CD8-positive, alpha-beta memory T cell (primary cell): ENCODE results near the gene RDX. TPM values are rescaled to one million over a fixed set of nuclear protein-coding genes. Genes with fewer than 3 reads are reported as not detected.
"Not testable (repeated sequence)": the region's sequence is repeated elsewhere in the genome, so short reads cannot be mapped to it uniquely, and the experiment has no call there.

Experiments used
- CTCF ChIA-PET: fragments of 350-600 bp; sonication (Branson Sonifier 250); formaldehyde crosslinking; loops from one replicate; lab custom pipeline; 2021; ENCODE audit warnings: antibody characterized with exemption; lab: Charles Lee
- POLR2A ChIA-PET: fragments of 350-600 bp; sonication (Branson Sonifier 250); formaldehyde crosslinking; loops from one replicate; lab custom pipeline; 2021; ENCODE audit warnings: antibody characterized with exemption; lab: Charles Lee
- DNase-seq, 5 donors: peaks; one replicate each; pipeline versions ENCODE4 v3.0.0 to v3.0.0-alpha.2; 2020 to 2022; ENCODE audit warnings: mixed read lengths in 1 of 5
- H3K27ac ChIP-seq: one replicate; pipeline ENCODE4 v1.7.0; 2013; ENCODE audit warnings: low read depth, mild to moderate bottlenecking, low read length, moderate library complexity
- H3K27me3 ChIP-seq: 2 replicates; pipeline ENCODE4 v1.7.0; 2013; ENCODE audit warnings: low read length, mild to moderate bottlenecking; ENCODE audit not compliant: insufficient read depth, poor library complexity, severe bottlenecking
- H3K36me3 ChIP-seq: 2 replicates; pipeline ENCODE4 v1.7.0; 2013; ENCODE audit warnings: mild to moderate bottlenecking, low read length, moderate library complexity; ENCODE audit not compliant: insufficient read depth
- H3K4me1 ChIP-seq: 2 replicates; pipeline ENCODE4 v1.7.0; 2013; ENCODE audit warnings: mild to moderate bottlenecking, low read length, moderate library complexity; ENCODE audit not compliant: insufficient read depth
- H3K4me3 ChIP-seq: 2 replicates; pipeline ENCODE4 v1.7.0; 2013; ENCODE audit warnings: mild to moderate bottlenecking, low read length
- H3K9me3 ChIP-seq: 2 replicates; pipeline ENCODE4 v1.7.0; 2013; ENCODE audit warnings: mild to moderate bottlenecking, low read length
- H3K27ac Mint-ChIP-seq, 8 donors: one replicate each; pipeline ENCODE4 v1.8.0; 2020 to 2021; ENCODE audit warnings: mixed read lengths in 8 of 8, mild to moderate bottlenecking in 6 of 8, inconsistent platforms in 3 of 8, moderate library complexity in 3 of 8
- H3K27me3 Mint-ChIP-seq, 2 donors: one replicate each; pipeline ENCODE4 v1.8.0; 2020 to 2021; ENCODE audit warnings: mixed read lengths in 2 of 2, mild to moderate bottlenecking in 1 of 2, moderate library complexity in 1 of 2
- H3K36me3 Mint-ChIP-seq, 3 donors: one replicate each; pipeline ENCODE4 v1.8.0; 2020 to 2021; ENCODE audit warnings: mixed read lengths in 3 of 3, inconsistent platforms in 1 of 3, mild to moderate bottlenecking in 1 of 3
- H3K4me1 Mint-ChIP-seq, 3 donors: one replicate each; pipeline ENCODE4 v1.8.0; 2020 to 2021; ENCODE audit warnings: mixed read lengths in 3 of 3, inconsistent platforms in 1 of 3, mild to moderate bottlenecking in 1 of 3
- H3K4me3 Mint-ChIP-seq, 7 donors: one replicate each; pipeline ENCODE4 v1.8.0; 2020 to 2021; ENCODE audit warnings: mixed read lengths in 7 of 7, mild to moderate bottlenecking in 6 of 7, moderate library complexity in 4 of 7, inconsistent platforms in 2 of 7
- H3K9me3 Mint-ChIP-seq, 5 donors: one replicate each; pipeline ENCODE4 v1.8.0; 2020 to 2022; ENCODE audit warnings: mixed read lengths in 5 of 5, mild to moderate bottlenecking in 3 of 5, moderate library complexity in 2 of 5, inconsistent platforms in 1 of 5
- polyA plus RNA-seq: library from polyadenylated mRNA; unstranded; fragments of 300-500 nt; fragmentation: Illumina TruSeq; gene quantifications from one replicate; pipeline ENCODE4 v1.2.3, GENCODE V29; 2021
- total RNA-seq, 2 experiments: library from RNA; stranded (reverse); gene quantifications; one replicate each; pipeline ENCODE4 v1.2.3, GENCODE V29; 2021

Gene RDX
- total and polyA plus RNA-seq, 3 experiments from 2014 or later: 17.2 to 63.6 (median 58.5) TPM

DNA sequence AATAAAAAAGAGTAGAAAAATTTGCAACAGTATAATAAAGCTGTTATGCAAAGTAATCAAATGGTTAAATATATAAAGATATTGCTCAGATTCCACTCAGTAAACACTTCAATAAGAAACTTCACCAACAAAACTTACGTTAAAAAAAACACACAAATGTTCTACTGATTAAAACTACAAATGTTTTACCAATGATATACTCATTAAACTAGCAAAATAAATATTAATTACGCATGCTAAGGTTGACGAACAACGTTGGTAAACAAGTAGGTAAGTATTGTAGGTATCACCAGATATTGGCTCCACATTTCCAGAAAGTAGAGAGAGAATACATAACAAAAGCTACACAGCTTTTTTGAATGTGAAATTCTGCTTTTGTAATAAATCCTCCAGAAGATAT is 12.6 kb downstream of the RDX start:
- CTCF ChIA-PET: no interaction called here
- no peak for DNase-seq
- no peak overlapping the region for H3K27ac ChIP-seq
- no peaks in the 10 kb centered on the region for H3K27me3 Mint-ChIP-seq
- POLR2A ChIA-PET: interaction anchor here (0.6 kb wide), 1 partner anchor 44 kb away, joined by 9 read pairs; no protein-coding TSS in a partner anchor
- H3K36me3 Mint-ChIP-seq: peaks cover 0 to 8% (median 6%) of the 10 kb centered on the region in 3 donors
- H3K9me3 ChIP-seq: no peaks in the 10 kb centered on the region
- H3K9me3 Mint-ChIP-seq: no peaks in the 10 kb centered on the region
- peaks cover 6% of the 10 kb centered on the region for H3K4me1 ChIP-seq
- H3K27me3 ChIP-seq: no peaks in the 10 kb centered on the region
- H3K4me1 Mint-ChIP-seq: peaks cover 27 to 38% (median 36%) of the 10 kb centered on the region in 3 donors
- no peak overlapping the region for H3K4me3 Mint-ChIP-seq
- H3K36me3 ChIP-seq: no peaks in the 10 kb centered on the region
- no peak overlapping the region for H3K4me3 ChIP-seq
- no peak overlapping the region for H3K27ac Mint-ChIP-seq

DNA sequence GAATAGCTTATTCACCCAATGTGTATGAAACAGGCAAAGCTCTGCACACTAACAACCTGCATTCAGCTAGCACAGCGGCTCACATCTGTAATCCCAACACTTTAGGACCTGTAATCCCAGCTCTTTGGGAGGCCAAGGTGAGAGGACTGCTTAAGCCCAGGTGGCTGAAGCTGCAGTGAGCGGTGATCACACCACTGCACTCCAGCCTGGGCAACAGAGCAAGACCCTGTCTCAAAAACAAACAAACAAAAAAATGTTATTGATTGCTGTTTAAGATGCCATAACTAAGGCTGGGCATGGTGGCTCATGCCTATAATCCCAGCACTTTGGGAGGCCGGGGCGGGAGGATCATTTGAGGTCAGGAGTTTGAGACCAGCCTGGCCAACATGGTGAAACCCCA is 15.8 kb downstream of the RDX start:
- DNase-seq, H3K27ac ChIP-seq, H3K4me3 Mint-ChIP-seq, H3K27me3 ChIP-seq, H3K4me1 ChIP-seq, H3K27ac Mint-ChIP-seq, H3K36me3 ChIP-seq, H3K27me3 Mint-ChIP-seq, POLR2A ChIA-PET, H3K4me3 ChIP-seq, H3K9me3 Mint-ChIP-seq, H3K9me3 ChIP-seq: not testable (repeated sequence)
- Mint-ChIP-seq H3K4me1 (peaks cover 12 to 18% (median 12%) of the 10 kb centered on the region in 3 donors), H3K36me3 (peaks cover 5 to 25% (median 6%) of the 10 kb centered on the region in 3 donors)
- CTCF ChIA-PET: interaction anchor here (1.6 kb wide), 1 partner anchor 97 kb away, joined by 3 read pairs; no protein-coding TSS in a partner anchor

DNA sequence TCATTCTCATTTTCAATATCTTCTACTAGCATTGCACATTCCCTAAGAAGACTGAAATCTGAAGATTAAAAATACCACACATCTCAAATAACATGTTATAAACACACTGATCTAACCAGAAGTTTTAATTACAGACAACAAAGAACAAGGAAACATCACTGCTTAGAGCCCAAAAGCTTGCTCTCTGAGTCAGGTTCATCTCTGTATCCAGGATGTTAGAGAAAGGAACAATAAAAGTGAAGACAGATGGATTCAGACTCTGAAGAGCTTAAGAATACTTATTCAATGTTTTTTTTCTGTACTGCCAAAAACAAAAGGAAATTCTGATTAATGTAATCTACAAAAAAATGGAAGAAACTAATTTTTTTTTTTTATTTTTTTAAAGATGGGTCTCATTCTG is 16.5 kb downstream of the RDX start:
- H3K27me3 ChIP-seq: no peaks in the 10 kb centered on the region
- no peaks in the 10 kb centered on the region for H3K4me1 ChIP-seq

DNA sequence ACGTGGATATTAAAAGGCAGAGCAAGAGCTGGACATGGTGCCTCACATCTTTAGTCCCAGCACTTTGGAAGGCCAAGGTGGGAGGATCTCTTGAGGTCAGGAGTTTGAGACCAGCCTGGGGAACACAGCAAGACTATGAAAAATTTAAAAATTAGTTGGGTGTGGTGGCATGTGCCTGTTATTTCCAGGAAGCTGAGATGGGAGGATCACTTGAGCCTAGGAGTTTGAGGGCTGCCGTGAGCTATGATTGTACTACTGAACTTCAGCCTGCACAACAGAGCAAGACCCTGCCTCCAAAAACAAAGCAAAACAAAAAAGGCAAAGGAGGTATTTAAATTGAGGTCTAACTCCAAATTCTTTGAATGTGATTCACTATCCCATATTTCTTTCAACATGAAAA is 23.5 kb downstream of the RDX start:
- Mint-ChIP-seq H3K4me1 (peaks cover 7 to 23% (median 16%) of the 10 kb centered on the region in 3 donors), H3K9me3 (no peaks in the 10 kb centered on the region), H3K27me3 (no peaks in the 10 kb centered on the region), H3K36me3 (peaks cover 4 to 56% (median 6%) of the 10 kb centered on the region in 3 donors), H3K27ac (peak overlapping the region in 1 of 8 donors; percentile 11), H3K4me3 (no peak overlapping the region)
- no peak overlapping the region for H3K4me3 ChIP-seq
- DNase-seq: no peak
- no peaks in the 10 kb centered on the region for H3K27me3 ChIP-seq
- H3K36me3 ChIP-seq: peaks cover 3% of the 10 kb centered on the region
- ChIA-PET CTCF (interaction anchor here (0.9 kb wide), 1 partner anchor 14 kb away, joined by 3 read pairs; no protein-coding TSS in a partner anchor), POLR2A (no interaction called here)
- H3K9me3 ChIP-seq: no peaks in the 10 kb centered on the region
- no peak overlapping the region for H3K27ac ChIP-seq
- H3K4me1 ChIP-seq: no peaks in the 10 kb centered on the region

More for the DNA sequence above, 16.5 kb downstream of the RDX start:
- Mint-ChIP-seq H3K9me3 (no peaks in the 10 kb centered on the region), H3K27me3 (no peaks in the 10 kb centered on the region), H3K4me3 (no peak overlapping the region), H3K36me3 (peaks cover 5 to 25% (median 6%) of the 10 kb centered on the region in 3 donors), H3K4me1 (peaks cover 12 to 22% (median 14%) of the 10 kb centered on the region in 3 donors), H3K27ac (peak overlapping the region in 2 of 8 donors; percentile 22 to 26)
- peaks cover 4% of the 10 kb centered on the region for H3K36me3 ChIP-seq
- CTCF ChIA-PET: interaction anchor here (1.6 kb wide), 1 partner anchor 97 kb away, joined by 3 read pairs; no protein-coding TSS in a partner anchor
- POLR2A ChIA-PET: no interaction called here
- H3K4me3 ChIP-seq: no peak overlapping the region
- no peak for DNase-seq
- H3K27ac ChIP-seq: no peak overlapping the region
- no peaks in the 10 kb centered on the region for H3K9me3 ChIP-seq

DNA sequence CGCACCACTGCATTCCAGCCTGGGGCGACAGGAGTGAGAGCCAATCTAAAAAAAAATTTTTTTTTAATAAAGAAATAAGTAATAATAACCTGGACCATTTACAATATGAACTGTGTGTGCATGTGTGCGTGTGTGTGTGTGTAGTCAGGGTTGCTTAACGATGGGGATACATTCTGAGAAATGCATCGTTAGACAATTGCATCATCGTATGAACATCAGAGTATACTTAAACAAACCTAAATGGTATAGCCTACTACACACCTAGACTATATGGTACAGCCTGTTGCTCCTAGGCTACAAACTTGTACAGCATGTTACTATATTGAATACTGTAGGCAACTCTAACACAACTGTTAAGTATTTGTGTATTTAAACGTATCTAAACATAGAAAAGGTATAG is 26.4 kb downstream of the RDX start:
- H3K4me1 ChIP-seq: no peaks in the 10 kb centered on the region
- no peaks in the 10 kb centered on the region for H3K9me3 Mint-ChIP-seq
- H3K27ac Mint-ChIP-seq: peak overlapping the region in 1 of 8 donors; percentile 54
- no peaks in the 10 kb centered on the region for H3K27me3 Mint-ChIP-seq
- no peak overlapping the region for H3K4me3 Mint-ChIP-seq
- POLR2A ChIA-PET: no interaction called here
- CTCF ChIA-PET: no interaction called here
- DNase-seq: no peak
- H3K36me3 ChIP-seq: no peaks in the 10 kb centered on the region
- H3K4me1 Mint-ChIP-seq: peaks cover 6 to 21% (median 16%) of the 10 kb centered on the region in 3 donors
- H3K4me3 ChIP-seq: no peak overlapping the region
- no peak overlapping the region for H3K27ac ChIP-seq
- no peaks in the 10 kb centered on the region for H3K27me3 ChIP-seq
- H3K36me3 Mint-ChIP-seq: peaks cover 0 to 52% (median 6%) of the 10 kb centered on the region in 3 donors
- H3K9me3 ChIP-seq: no peaks in the 10 kb centered on the region

DNA sequence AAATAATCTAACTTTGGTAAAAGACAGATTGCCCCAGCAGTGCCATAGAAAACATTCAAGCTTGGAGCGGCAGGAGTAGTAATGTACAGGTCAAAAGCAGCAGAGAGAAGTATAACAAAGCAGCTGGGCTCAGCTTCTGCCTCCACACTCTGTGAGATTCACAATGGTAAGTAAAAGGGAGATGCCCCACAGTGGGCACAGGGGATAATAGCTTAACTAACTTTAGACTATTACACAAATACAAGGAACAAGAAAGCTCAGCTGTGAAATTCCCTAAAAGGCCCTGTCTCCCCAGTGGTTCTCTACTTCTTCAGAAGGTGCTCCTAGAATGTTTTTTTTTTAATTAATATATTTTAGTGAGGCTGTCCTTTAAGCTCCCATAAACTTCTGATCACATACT is 28.0 kb downstream of the RDX start:
- Mint-ChIP-seq H3K4me1 (peaks cover 6 to 16% (median 10%) of the 10 kb centered on the region in 3 donors), H3K36me3 (peaks cover 0 to 55% (median 8%) of the 10 kb centered on the region in 3 donors), H3K27ac (no peak overlapping the region), H3K27me3 (no peaks in the 10 kb centered on the region), H3K9me3 (no peaks in the 10 kb centered on the region), H3K4me3 (no peak overlapping the region)
- Histone ChIP-seq H3K27ac (no peak overlapping the region), H3K36me3 (no peaks in the 10 kb centered on the region), H3K4me3 (no peak overlapping the region), H3K9me3 (no peaks in the 10 kb centered on the region), H3K4me1 (no peaks in the 10 kb centered on the region), H3K27me3 (no peaks in the 10 kb centered on the region)
- no peak for DNase-seq
- ChIA-PET POLR2A (no interaction called here), CTCF (interaction anchor here (0.7 kb wide), 1 partner anchor 26 kb away, joined by 3 read pairs; no protein-coding TSS in a partner anchor)

DNA sequence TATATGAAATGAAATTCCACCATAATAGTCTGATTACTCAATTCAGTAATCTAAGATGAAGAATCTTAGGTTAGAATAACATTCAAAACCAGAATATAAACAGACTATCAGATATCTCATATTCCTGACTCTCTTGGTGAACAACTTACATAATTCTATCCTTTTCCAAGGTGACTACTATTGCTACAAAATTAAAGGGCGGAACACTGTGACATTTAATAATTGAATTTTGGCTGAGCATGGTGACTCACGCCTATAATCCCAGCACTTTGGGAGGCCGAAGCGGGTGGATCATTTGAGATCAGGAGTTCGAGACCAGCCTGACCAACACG is 34.4 kb downstream of the RDX start:
- Mint-ChIP-seq H3K36me3 (peaks cover 8 to 56% (median 19%) of the 10 kb centered on the region in 3 donors), H3K4me3 (no peak overlapping the region), H3K27ac (no peak overlapping the region), H3K9me3 (no peaks in the 10 kb centered on the region), H3K27me3 (no peaks in the 10 kb centered on the region), H3K4me1 (no peaks in the 10 kb centered on the region)
- Histone ChIP-seq H3K27ac (no peak overlapping the region), H3K4me3 (no peak overlapping the region), H3K36me3 (peaks cover 4% of the 10 kb centered on the region), H3K9me3 (no peaks in the 10 kb centered on the region), H3K4me1 (no peaks in the 10 kb centered on the region), H3K27me3 (no peaks in the 10 kb centered on the region)
- CTCF ChIA-PET: no interaction called here
- no peak for DNase-seq
- POLR2A ChIA-PET: no interaction called here

DNA sequence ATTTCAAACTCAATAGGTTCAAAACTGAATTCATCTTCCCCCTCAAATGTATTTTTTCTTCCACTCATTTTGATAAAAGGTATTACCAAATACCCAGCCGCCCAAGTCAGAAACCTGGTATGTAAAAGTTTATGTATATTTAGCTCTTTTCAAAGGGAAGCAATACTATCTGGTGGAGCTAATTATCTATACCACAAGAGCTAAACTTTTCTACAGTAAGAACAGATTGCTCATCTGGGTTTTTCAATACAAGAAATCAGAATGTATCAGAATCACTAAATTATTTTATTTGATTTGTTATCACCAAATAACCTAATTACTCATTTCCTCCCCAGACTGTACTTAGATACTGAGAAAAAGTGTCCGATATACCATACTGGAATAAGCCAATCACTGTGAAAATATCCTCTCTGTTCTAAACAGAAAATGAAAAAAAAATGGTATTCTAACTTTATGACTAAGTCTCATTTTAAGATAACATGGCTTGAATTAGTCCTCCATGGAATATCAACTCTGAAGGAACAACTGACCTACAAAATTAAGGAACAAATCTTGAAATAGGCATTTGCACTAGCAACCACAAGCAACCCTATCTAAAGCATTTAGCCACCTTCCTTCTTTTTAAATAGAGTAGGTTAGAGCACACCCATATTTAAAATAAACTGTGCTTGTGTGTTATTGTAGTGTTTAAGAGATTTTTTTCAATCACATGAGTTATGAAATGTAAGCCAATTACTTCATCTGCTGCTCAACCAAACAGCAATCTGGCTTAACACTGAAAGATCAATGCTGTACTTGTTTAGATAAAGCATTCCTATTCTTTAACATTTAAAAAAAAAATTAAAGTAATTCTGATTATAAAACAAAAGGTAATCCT is 35.0 kb downstream of the RDX start:
- H3K36me3 Mint-ChIP-seq: peaks cover 8 to 58% (median 19%) of the 10 kb centered on the region in 3 donors
- H3K4me1 Mint-ChIP-seq: no peaks in the 10 kb centered on the region
- H3K27ac Mint-ChIP-seq: no peak overlapping the region
- no peak overlapping the region for H3K4me3 ChIP-seq
- H3K9me3 ChIP-seq: no peaks in the 10 kb centered on the region
- ChIA-PET CTCF (no interaction called here), POLR2A (no interaction called here)
- H3K27me3 ChIP-seq: no peaks in the 10 kb centered on the region
- no peaks in the 10 kb centered on the region for H3K27me3 Mint-ChIP-seq
- H3K27ac ChIP-seq: no peak overlapping the region
- H3K9me3 Mint-ChIP-seq: no peaks in the 10 kb centered on the region
- peaks cover 4% of the 10 kb centered on the region for H3K36me3 ChIP-seq
- H3K4me3 Mint-ChIP-seq: no peak overlapping the region
- H3K4me1 ChIP-seq: no peaks in the 10 kb centered on the region
- no peak for DNase-seq
